Stomach (tissue), 9 donors: ENCODE measurements around the gene ITGB7. TPM values are rescaled to one million over a fixed set of nuclear protein-coding genes. Genes with fewer than 3 reads are reported as not detected.

Source experiments
- DNase-seq, 2 donors: peaks; one replicate each; pipeline versions ENCODE4 v3.0.0 to v3.0.0-alpha.2; 2013 to 2019
- H3K27ac ChIP-seq, 5 donors: fragments of 200-600 bp in 4 of 5; sonication (generic) in 4 of 5; one replicate each; pipeline ENCODE4 v1.5.1; 2013 to 2019; ENCODE audit warnings: mild to moderate bottlenecking in 1 of 5, moderate library complexity in 1 of 5
- H3K27me3 ChIP-seq, 3 donors: fragments of 200-600 bp; sonication (generic); one replicate each; pipeline ENCODE4 v1.5.1; 2017 to 2019; ENCODE audit warnings: mixed run types in 1 of 3
- H3K36me3 ChIP-seq, 4 donors: fragments of 200-600 bp; sonication (generic); 1 replicate in 3 of 4; 2 replicates in 1 of 4; pipeline ENCODE4 v1.5.1; 2016 to 2019
- H3K4me1 ChIP-seq, 4 donors: fragments of 200-600 bp; sonication (generic); one replicate each; pipeline ENCODE4 v1.5.1; 2016 to 2019
- H3K4me3 ChIP-seq, 4 donors: fragments of 200-600 bp; sonication (generic) in 3 of 4; one replicate each; pipeline ENCODE4 v1.5.1; 2016 to 2019; ENCODE audit warnings: mild to moderate bottlenecking in 1 of 4
- H3K9me3 ChIP-seq, 4 donors: fragments of 200-600 bp; sonication (generic); one replicate each; pipeline ENCODE4 v1.5.1; 2016 to 2019
- EP300 ChIP-seq: sonication (generic); formaldehyde crosslinking; IDR thresholded peaks from one replicate; pipeline ENCODE4 v1.6.1; 2017; ENCODE audit warnings: antibody characterized with exemption
- POLR2A ChIP-seq, 4 donors: fragments of 450-650 bp; IDR thresholded peaks; one replicate each; pipeline ENCODE4 v1.6.1; 2016; ENCODE audit warnings: antibody characterized with exemption in 4 of 4, control low read depth in 2 of 4, mild to moderate bottlenecking in 1 of 4, moderate library complexity in 1 of 4
- POLR2AphosphoS5 ChIP-seq, 3 donors: sonication (generic); formaldehyde crosslinking; IDR thresholded peaks; one replicate each; pipeline ENCODE4 v1.6.1; 2016; ENCODE audit warnings: antibody characterized with exemption in 3 of 3
- WGBS, 5 donors: extraction: QIAGEN DNeasy Blood & Tissue Kit in 3 of 5; methylation state at CpG; one replicate each; pipeline versions ENCODE4 v1.1.5 to v1.1.7; 2013 to 2018; 5-methylcytosine and 5-hydroxymethylcytosine counted together
- intact Hi-C: fragments of 100-400 bp; cut with DNase I; formaldehyde crosslinking; loops from one replicate; pipeline ENCODE4 v1.15.1; 2023; ENCODE audit warnings: low total_unique reads
- polyA plus RNA-seq, 3 donors: library from polyadenylated mRNA; stranded (reverse); fragments of 200-250 nt; gene quantifications; one replicate each; pipeline ENCODE4 v1.2.3, GENCODE V29; 2013
- total RNA-seq, 5 donors: library from RNA; depleted of rRNA; stranded (reverse); fragments of >200 nt; gene quantifications; one replicate each; pipeline versions ENCODE4 v1.1.0 to v1.2.3, GENCODE V29; 2014 to 2016
- TF ChIP-seq, protein P1 (sequence below), 7 experiments: fragments of 450-650 bp in 4 of 7; fragments of 200-600 bp in 3 of 7; sonication (generic) in 3 of 7; IDR thresholded peaks; one replicate each; pipeline ENCODE4 v1.5.1; 2016 to 2019; ENCODE audit warnings: antibody characterized with exemption in 7 of 7, control low read depth in 2 of 7, mild to moderate bottlenecking in 1 of 7
- donor health status: healthy with polysubstance abuse.
- donor health status: Bipolar disorder and iron deficiency.
- donor health status: healthy.

Gene ITGB7
- total and polyA plus RNA-seq, 8 donors = 0.56 to 29.5 (median 4.2) TPM; not detected in 2

DNA sequence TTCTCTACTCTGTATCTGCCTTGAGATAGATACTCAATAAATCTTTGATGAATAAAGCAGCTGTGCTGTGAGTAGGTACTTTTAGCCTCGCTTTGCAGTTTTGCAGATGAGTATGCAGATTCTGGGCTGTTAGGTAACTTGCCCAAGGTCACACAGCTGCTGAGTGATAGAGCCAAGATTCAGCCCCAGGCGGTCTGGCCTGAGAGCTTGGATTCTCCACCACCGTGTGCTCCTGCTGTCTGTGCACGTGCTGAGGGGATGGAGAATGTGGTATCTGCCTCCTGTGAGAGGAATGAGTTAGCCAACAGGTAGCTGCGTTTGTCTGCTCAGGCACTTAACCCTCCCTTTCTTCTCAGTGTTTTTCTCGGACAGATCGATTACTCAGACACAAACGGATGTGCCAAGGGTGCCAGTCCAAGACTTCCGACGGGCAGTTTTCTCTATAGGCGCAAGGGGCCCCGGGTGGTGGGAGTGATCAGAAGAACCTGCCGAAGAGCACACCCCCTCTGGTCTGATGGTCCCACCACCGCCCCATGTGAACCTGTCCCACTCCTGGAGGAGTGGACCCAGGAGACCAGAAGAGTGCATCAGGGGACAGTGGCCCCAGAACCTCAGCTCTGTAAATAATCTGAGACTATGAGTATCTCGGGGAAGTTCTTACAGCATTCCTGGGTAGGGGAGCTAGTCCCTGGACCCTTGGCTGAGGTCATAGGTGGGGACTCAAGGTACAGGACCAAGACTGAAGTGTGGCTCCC is 19.7 kb downstream of the ITGB7 start:
- H3K4me1 ChIP-seq = peaks cover 16 to 44% (median 32%) of the 10 kb centered on the region in 4 donors
- H3K27ac ChIP-seq = no peak overlapping the region
- WGBS, 5 donors = 84 to 92% (median 88%) methylated on average over 13 to 15 of the region's 15 CpGs
- TF ChIP-seq POLR2AphosphoS5 (IDR thresholded peaks at IDR 0.05) (no peak), POLR2A (IDR thresholded peaks at IDR 0.05) (no peak)
- no peaks in the 10 kb centered on the region for H3K27me3 ChIP-seq
- intact Hi-C loops = no loop called here
- H3K36me3 ChIP-seq = peaks cover 52 to 88% (median 77%) of the 10 kb centered on the region in 4 donors
- no peak overlapping the region for H3K4me3 ChIP-seq
- no peak for DNase-seq
- no peaks in the 10 kb centered on the region for H3K9me3 ChIP-seq

DNA sequence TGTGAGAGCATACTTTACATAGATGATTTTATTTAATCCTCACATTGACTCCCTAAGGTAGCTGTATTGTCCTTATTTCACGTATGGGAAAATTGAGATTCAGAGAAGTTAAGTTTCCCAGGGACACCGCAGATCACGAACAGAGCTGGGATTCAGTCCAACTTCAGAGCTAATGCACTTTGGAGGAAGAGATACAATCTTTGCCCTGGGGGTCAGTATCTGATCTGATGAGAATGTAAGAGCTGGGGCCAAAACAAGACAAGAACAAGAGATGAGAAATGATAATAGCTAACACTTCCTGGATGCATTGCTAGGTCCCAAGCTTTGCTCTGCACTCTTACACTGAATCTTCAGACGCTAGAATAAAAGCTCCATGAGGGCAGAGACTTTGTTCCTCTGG is 20.3 kb downstream of the ITGB7 start:
- Histone ChIP-seq H3K4me1 (peaks cover 22 to 50% (median 38%) of the 10 kb centered on the region in 4 donors), H3K36me3 (peaks cover 52 to 88% (median 80%) of the 10 kb centered on the region in 4 donors), H3K9me3 (no peaks in the 10 kb centered on the region), H3K4me3 (no peak overlapping the region), H3K27me3 (no peaks in the 10 kb centered on the region), H3K27ac (no peak overlapping the region)
- no peak for TF ChIP-seq EP300
- no peak for TF ChIP-seq POLR2A (IDR thresholded peaks at IDR 0.05)
- intact Hi-C loops = no loop called here
- 85 to 93% (median 92%) methylated on average over 4 of the region's 4 CpGs for WGBS, 5 donors
- no peak for DNase-seq

DNA sequence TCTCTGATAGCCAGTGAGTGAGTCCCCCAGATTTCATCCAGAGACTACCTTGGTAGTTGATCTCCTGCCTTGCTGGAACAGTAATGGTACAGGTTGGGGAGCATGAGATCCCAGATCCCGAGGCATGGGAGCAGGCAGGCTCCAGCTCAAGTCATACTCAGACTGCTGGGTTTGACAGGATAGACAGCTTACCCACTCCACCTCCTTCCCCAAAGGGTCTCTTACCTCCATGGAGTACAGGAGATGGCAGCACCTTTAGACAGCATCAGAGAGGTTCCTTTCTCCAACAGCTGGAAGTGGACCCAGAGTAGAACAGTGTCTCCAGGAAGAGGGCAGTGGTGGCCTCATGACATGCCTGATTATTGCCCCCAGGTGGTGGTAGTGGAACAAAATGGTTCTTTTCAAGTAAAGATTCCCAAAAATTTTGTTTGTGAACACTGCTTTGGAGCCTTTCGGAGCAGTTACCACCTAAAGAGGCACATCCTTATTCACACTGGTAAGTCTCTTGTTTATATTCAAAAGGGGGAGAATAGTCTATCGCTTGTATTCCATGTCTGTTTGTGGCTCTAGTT is 21.4 kb downstream of the ITGB7 start:
- peaks cover 52 to 79% (median 72%) of the 10 kb centered on the region in 4 donors for H3K36me3 ChIP-seq
- H3K4me3 ChIP-seq = no peak overlapping the region
- WGBS, 5 donors = 91 to 98% (median 95%) methylated on average over 3 of the region's 3 CpGs
- H3K27me3 ChIP-seq = no peaks in the 10 kb centered on the region
- TF ChIP-seq POLR2AphosphoS5 (IDR thresholded peaks at IDR 0.05) (no peak), POLR2A (IDR thresholded peaks at IDR 0.05) (no peak), EP300 (no peak)
- TF ChIP-seq, protein P1, sequence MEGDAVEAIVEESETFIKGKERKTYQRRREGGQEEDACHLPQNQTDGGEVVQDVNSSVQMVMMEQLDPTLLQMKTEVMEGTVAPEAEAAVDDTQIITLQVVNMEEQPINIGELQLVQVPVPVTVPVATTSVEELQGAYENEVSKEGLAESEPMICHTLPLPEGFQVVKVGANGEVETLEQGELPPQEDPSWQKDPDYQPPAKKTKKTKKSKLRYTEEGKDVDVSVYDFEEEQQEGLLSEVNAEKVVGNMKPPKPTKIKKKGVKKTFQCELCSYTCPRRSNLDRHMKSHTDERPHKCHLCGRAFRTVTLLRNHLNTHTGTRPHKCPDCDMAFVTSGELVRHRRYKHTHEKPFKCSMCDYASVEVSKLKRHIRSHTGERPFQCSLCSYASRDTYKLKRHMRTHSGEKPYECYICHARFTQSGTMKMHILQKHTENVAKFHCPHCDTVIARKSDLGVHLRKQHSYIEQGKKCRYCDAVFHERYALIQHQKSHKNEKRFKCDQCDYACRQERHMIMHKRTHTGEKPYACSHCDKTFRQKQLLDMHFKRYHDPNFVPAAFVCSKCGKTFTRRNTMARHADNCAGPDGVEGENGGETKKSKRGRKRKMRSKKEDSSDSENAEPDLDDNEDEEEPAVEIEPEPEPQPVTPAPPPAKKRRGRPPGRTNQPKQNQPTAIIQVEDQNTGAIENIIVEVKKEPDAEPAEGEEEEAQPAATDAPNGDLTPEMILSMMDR (IDR thresholded peaks at IDR 0.05) = no peak
- DNase-seq = no peak
- intact Hi-C loops = no loop called here
- H3K27ac ChIP-seq = no peak overlapping the region
- no peaks in the 10 kb centered on the region for H3K9me3 ChIP-seq
- peaks cover 29 to 56% (median 44%) of the 10 kb centered on the region in 4 donors for H3K4me1 ChIP-seq

DNA sequence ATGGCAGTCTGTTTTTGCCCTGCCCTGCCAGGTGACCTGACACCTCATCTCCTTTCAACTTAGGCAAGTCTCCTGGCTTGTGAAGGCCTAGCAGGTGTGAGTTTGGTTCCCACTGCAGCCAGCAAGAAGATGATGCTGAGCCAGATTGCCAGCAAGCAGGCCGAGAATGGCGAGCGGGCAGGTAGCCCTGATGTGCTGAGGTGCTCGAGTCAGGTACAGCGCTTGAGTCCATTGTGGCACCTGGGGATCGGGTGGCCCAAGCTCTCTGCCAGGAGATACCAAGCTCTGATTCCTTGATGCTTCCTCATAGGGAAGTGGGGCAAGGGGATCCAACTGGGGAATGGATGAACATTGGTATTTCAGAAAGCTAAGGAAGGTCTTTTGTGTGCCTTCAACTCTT is 22.2 kb downstream of the ITGB7 start:
- no peak overlapping the region for H3K27ac ChIP-seq
- no peak for DNase-seq
- H3K4me3 ChIP-seq = peak overlapping the region in 1 of 4 donors; percentile 18
- H3K4me1 ChIP-seq = peaks cover 27 to 51% (median 40%) of the 10 kb centered on the region in 4 donors
- no peaks in the 10 kb centered on the region for H3K9me3 ChIP-seq
- WGBS, 5 donors = 88 to 95% (median 93%) methylated on average over 6 of the region's 6 CpGs
- H3K36me3 ChIP-seq = peaks cover 52 to 79% (median 72%) of the 10 kb centered on the region in 4 donors
- TF ChIP-seq, protein P1 (IDR thresholded peaks at IDR 0.05) = no peak
- TF ChIP-seq POLR2A (IDR thresholded peaks at IDR 0.05) = no peak
- TF ChIP-seq POLR2AphosphoS5 (IDR thresholded peaks at IDR 0.05) = no peak
- TF ChIP-seq EP300 = no peak
- H3K27me3 ChIP-seq = no peaks in the 10 kb centered on the region
- intact Hi-C loops = no loop called here

DNA sequence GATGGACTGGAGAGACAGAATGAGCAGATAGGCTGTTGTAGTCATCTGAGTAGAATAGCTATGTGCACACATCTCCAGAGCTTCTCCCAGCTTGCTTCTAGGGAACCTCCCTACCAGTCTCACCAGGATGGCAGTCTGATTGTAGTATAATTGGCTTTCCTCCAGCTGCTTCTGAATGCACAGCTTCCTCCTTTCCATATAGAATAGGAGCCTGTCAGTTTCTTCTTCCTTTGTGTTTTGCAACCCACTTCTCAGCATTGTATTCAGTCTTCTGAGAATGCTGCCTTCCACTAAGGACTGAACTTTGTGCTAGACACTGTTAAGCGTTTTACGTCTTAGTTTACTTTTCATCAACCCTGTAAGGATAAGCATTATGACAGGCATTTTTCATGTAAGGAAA is 24.1 kb downstream of the ITGB7 start:
- Histone ChIP-seq H3K27me3 (no peaks in the 10 kb centered on the region), H3K36me3 (peaks cover 48 to 63% (median 62%) of the 10 kb centered on the region in 4 donors), H3K27ac (peak overlapping the region in 1 of 5 donors; percentile 5), H3K4me1 (peaks cover 27 to 58% (median 41%) of the 10 kb centered on the region in 4 donors), H3K4me3 (peak overlapping the region in 3 of 4 donors; percentile 2 to 90 (median 70)), H3K9me3 (no peaks in the 10 kb centered on the region)
- intact Hi-C loops = no loop called here
- WGBS, 5 donors = 11 to 27% (median 21%) methylated on average over 2 of the region's 2 CpGs
- TF ChIP-seq POLR2A (IDR thresholded peaks at IDR 0.05) (no peak), POLR2AphosphoS5 (IDR thresholded peaks at IDR 0.05) (no peak), EP300 (no peak)
- TF ChIP-seq, protein P1 (IDR thresholded peaks at IDR 0.05) = no peak
- peak in 1 of 2 donors; percentile 52 for DNase-seq
